HL-60 (cell line): Measurements from ENCODE around the gene SDK1.

Source experiments
- DNase-seq, 2 experiments: peaks; one replicate each; pipeline ENCODE4 v3.0.0-alpha.2; 2010 to 2020; ENCODE audit warnings: low read depth in 1 of 2, low spot score in 1 of 2
- H3K27ac ChIP-seq: fragments of 250-450 bp; sonication (Bioruptor Pico); replicated peaks from 2 replicates; pipeline ENCODE4 v1.5.1; 2020; ENCODE audit warnings: mild to moderate bottlenecking, moderate library complexity
- H3K27me3 ChIP-seq: fragments of 250-450 bp; sonication (Bioruptor Pico); 2 replicates; pipeline ENCODE4 v1.5.1; 2021; ENCODE audit warnings: mild to moderate bottlenecking, moderate library complexity; ENCODE audit not compliant: insufficient read depth, poor library complexity, severe bottlenecking
- H3K4me3 ChIP-seq: replicated peaks from 2 replicates; pipeline ENCODE4 v1.5.1; 2011; ENCODE audit warnings: mild to moderate bottlenecking, control low read depth, low read length; ENCODE audit not compliant: insufficient read depth
- CTCF ChIP-seq: IDR thresholded peaks from one replicate; pipeline ENCODE4 v1.5.1; 2011; ENCODE audit warnings: low read length, control low read depth, inconsistent platforms; ENCODE audit not compliant: insufficient read depth
- GABPA ChIP-seq: IDR thresholded peaks from 2 replicates; pipeline ENCODE4 v1.6.1; 2012; ENCODE audit warnings: low read depth
- POLR2AphosphoS5 ChIP-seq: IDR thresholded peaks from 2 replicates; pipeline ENCODE4 v1.6.1; 2012; ENCODE audit warnings: low read depth
- REST ChIP-seq: IDR thresholded peaks from 2 replicates; pipeline ENCODE4 v1.6.1; 2012; ENCODE audit warnings: low read depth; ENCODE audit not compliant: insufficient replicate concordance
- SPI1 ChIP-seq: IDR thresholded peaks from 2 replicates; pipeline ENCODE4 v1.6.1; 2012; ENCODE audit warnings: low read depth, mild to moderate bottlenecking, borderline replicate concordance

Gene SDK1

GRCh38 chr7:4023502-4023901 lies 722.5 kb downstream of the SDK1 start:
- no peak overlapping the region for H3K4me3 ChIP-seq
- no peak for TF ChIP-seq REST
- no peak overlapping the region for H3K27ac ChIP-seq
- no peaks in the 10 kb centered on the region for H3K27me3 ChIP-seq
- DNase-seq, result no peak

GRCh38 chr7:4024133-4024532 lies 723.1 kb downstream of the SDK1 start:
- H3K27me3 ChIP-seq, result no peaks in the 10 kb centered on the region
- no peak overlapping the region for H3K27ac ChIP-seq
- no peak overlapping the region for H3K4me3 ChIP-seq
- DNase-seq, result no peak
- TF ChIP-seq GABPA (no peak), REST (no peak), CTCF (no peak), SPI1 (no peak), POLR2AphosphoS5 (no peak)

GRCh38 chr7:4024806-4025205 lies 723.8 kb downstream of the SDK1 start:
- H3K4me3 ChIP-seq, result no peak overlapping the region
- no peak overlapping the region for H3K27ac ChIP-seq
- TF ChIP-seq SPI1 (no peak), GABPA (no peak), REST (no peak), CTCF (no peak), POLR2AphosphoS5 (no peak)
- H3K27me3 ChIP-seq, result no peaks in the 10 kb centered on the region
- no peak for DNase-seq

- Histone ChIP-seq H3K27ac (no peak overlapping the region), H3K4me3 (no peak overlapping the region), H3K27me3 (no peaks in the 10 kb centered on the region)
- TF ChIP-seq POLR2AphosphoS5, result no peak
- TF ChIP-seq CTCF, result no peak
- no peak for TF ChIP-seq SPI1
- no peak for TF ChIP-seq REST
- TF ChIP-seq GABPA, result no peak
- no peak for DNase-seq
Measured at GRCh38 chr7:4025210-4025609, 724.2 kb downstream of the SDK1 start.
